Brain microvascular endothelial cell (primary cell): ENCODE measurements around the gene GRID1.

Experiments
- DNase-seq: peaks from one replicate; pipeline ENCODE4 v3.0.0-alpha.2; 2020
- H3K27ac ChIP-seq: fragments of 250-450 bp; sonication (Bioruptor Pico); 2 replicates; pipeline ENCODE4 v1.5.1; 2020; ENCODE audit warnings: mild to moderate bottlenecking, moderate library complexity
- H3K27me3 ChIP-seq: fragments of 250-450 bp; sonication (Bioruptor Pico); replicated peaks from 2 replicates; pipeline ENCODE4 v1.5.1; 2020; ENCODE audit warnings: mild to moderate bottlenecking
- H3K36me3 ChIP-seq: fragments of 250-450 bp; sonication (Bioruptor Pico); replicated peaks from 2 replicates; pipeline ENCODE4 v1.5.1; 2020; ENCODE audit warnings: mild to moderate bottlenecking
- H3K4me3 ChIP-seq: 2 replicates; pipeline ENCODE4 v1.5.1; 2011; ENCODE audit warnings: low read depth, mild to moderate bottlenecking, control low read depth, low read length, moderate library complexity
- in situ Hi-C: cut with HindIII; loops from 2 replicates; pipeline ENCODE4 v1.10.0; 2017; ENCODE audit warnings: low sequenced_read_pairs, low pct_ligation_motif_present
- TF ChIP-seq, protein P1 (sequence below): IDR thresholded peaks from 2 replicates; pipeline ENCODE4 v1.5.1; 2011; ENCODE audit warnings: low read depth, mild to moderate bottlenecking, moderate library complexity, low read length, control low read depth, inconsistent platforms; ENCODE audit errors: missing control alignments

Gene GRID1

DNA sequence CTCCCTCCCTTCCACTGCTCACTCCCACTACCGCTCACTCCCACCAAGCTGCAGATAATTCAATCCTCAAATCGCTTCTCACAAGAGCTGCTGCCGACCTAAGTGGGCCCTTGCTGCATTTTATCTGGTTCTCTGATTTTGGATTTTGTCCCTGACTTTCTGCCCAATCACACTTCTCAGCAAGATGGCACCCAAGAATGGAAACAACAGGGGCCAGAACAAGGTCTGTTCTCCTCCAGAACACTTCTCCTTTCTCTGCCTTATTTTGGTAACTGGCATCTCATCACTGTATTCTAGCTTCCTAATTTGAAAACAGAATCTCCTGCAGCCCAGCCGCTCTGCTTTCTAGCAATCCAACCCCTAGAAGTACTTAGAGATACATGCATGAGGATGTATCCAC, 172.8 kb downstream of the GRID1 start:
- no peak for DNase-seq
- Histone ChIP-seq H3K27ac (no peak overlapping the region), H3K27me3 (no peaks in the 10 kb centered on the region), H3K4me3 (no peak overlapping the region), H3K36me3 (no peaks in the 10 kb centered on the region)
- TF ChIP-seq, protein P1, sequence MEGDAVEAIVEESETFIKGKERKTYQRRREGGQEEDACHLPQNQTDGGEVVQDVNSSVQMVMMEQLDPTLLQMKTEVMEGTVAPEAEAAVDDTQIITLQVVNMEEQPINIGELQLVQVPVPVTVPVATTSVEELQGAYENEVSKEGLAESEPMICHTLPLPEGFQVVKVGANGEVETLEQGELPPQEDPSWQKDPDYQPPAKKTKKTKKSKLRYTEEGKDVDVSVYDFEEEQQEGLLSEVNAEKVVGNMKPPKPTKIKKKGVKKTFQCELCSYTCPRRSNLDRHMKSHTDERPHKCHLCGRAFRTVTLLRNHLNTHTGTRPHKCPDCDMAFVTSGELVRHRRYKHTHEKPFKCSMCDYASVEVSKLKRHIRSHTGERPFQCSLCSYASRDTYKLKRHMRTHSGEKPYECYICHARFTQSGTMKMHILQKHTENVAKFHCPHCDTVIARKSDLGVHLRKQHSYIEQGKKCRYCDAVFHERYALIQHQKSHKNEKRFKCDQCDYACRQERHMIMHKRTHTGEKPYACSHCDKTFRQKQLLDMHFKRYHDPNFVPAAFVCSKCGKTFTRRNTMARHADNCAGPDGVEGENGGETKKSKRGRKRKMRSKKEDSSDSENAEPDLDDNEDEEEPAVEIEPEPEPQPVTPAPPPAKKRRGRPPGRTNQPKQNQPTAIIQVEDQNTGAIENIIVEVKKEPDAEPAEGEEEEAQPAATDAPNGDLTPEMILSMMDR: no peak
- in situ Hi-C loops: no loop called here

DNA sequence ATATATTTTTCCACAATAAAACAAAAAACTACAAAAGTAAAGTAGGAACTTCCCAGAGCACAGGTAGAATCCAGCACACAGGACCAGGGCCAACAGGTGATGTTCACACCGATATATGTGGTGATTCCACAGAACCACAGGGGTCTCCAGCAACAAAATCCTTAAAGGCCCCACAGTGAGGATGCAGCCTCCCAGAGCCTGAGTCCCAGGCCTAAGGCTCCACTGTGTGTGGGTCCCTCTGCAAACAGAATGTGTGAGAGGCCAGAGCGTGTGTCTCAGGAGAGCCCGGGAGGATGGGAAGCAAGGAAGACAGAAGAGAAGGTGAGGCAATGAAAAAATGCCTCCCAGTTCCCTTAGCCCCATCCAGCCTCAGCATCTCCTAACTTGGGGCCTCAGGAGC, 173.9 kb downstream of the GRID1 start:
- Histone ChIP-seq H3K36me3 (no peaks in the 10 kb centered on the region), H3K27me3 (no peaks in the 10 kb centered on the region), H3K4me3 (no peak overlapping the region), H3K27ac (no peak overlapping the region)
- DNase-seq: no peak
- in situ Hi-C loops: no loop called here
- TF ChIP-seq, protein P1: no peak

DNA sequence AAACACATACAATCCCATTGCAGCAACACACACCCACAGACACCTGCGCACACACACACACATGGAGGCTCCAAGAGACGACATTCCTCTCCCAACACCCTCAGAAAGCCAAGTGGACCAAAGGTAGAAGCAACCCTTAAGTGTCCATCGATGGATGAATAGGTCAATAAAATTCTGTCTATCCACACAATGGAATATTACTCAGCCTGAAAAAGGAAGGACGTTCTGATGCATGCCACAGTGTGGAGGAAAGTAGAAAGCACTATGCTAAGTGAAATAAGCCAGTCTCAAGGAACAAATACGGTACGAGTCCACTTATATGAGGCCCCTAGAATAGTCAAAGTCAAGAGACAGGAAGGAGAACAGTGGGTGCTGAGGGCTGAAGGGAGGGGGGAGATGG, 174.4 kb downstream of the GRID1 start:
- no peaks in the 10 kb centered on the region for H3K27me3 ChIP-seq
- in situ Hi-C loops: no loop called here
- no peak for DNase-seq
- H3K36me3 ChIP-seq: no peaks in the 10 kb centered on the region
- no peak overlapping the region for H3K27ac ChIP-seq
- no peak overlapping the region for H3K4me3 ChIP-seq
- TF ChIP-seq, protein P1: no peak

- in situ Hi-C loops: no loop called here
- Histone ChIP-seq H3K4me3 (no peak overlapping the region), H3K27me3 (no peaks in the 10 kb centered on the region), H3K36me3 (no peaks in the 10 kb centered on the region), H3K27ac (no peak overlapping the region)
- TF ChIP-seq, protein P1: no peak
- DNase-seq: no peak
Observed at GRCh38 chr10:86191686-86192085, 174.9 kb downstream of the GRID1 start.

GRCh38 chr10:86191166-86191565, 175.4 kb downstream of the GRID1 start:
- H3K27me3 ChIP-seq: no peaks in the 10 kb centered on the region
- no peak overlapping the region for H3K27ac ChIP-seq
- no peaks in the 10 kb centered on the region for H3K36me3 ChIP-seq
- no peak for DNase-seq
- no peak overlapping the region for H3K4me3 ChIP-seq
- TF ChIP-seq, protein P1: no peak
- in situ Hi-C loops: no loop called here

DNA sequence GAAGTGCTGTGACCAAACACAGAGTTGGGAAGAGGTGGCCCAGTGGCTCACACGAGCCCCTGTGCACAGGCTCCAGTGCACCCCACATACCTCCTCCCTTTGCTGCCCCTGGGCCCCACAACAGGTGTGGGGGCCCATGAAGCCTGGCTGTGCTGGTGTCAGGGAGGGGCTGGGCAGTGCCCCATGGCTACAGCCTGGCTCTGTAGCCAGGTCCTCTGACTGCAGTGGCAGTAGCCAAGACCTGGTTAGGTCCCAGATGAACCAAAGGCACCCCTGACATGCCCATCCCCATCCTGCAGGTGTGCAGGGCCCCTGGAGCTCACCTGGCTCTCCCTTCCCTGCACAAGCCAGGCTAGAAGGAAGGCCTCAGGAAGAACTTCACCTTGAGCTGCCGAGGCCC, 176.3 kb downstream of the GRID1 start:
- DNase-seq: no peak
- in situ Hi-C loops: no loop called here
- H3K27me3 ChIP-seq: no peaks in the 10 kb centered on the region
- H3K4me3 ChIP-seq: no peak overlapping the region
- TF ChIP-seq, protein P1: no peak
- H3K36me3 ChIP-seq: no peaks in the 10 kb centered on the region
- no peak overlapping the region for H3K27ac ChIP-seq
